Kidney epithelial cell (primary cell): ENCODE measurements around the gene FIBCD1. TPM values are rescaled to one million over a fixed set of nuclear protein-coding genes. Genes with fewer than 3 reads are reported as not detected.

Experiments
- DNase-seq: peaks from one replicate; pipeline ENCODE4 v3.0.0-alpha.2; 2010; ENCODE audit warnings: low read depth
- H3K27me3 ChIP-seq: 2 replicates; pipeline ENCODE4 v1.6.0; 2011; ENCODE audit warnings: low read length; ENCODE audit not compliant: control insufficient read depth, insufficient read depth
- H3K36me3 ChIP-seq: 2 replicates; pipeline ENCODE4 v1.5.1; 2011; ENCODE audit warnings: low read length; ENCODE audit not compliant: control insufficient read depth, insufficient read depth
- H3K4me3 ChIP-seq: 2 replicates; pipeline ENCODE4 v1.5.1; 2011; ENCODE audit warnings: low read depth, mild to moderate bottlenecking, control low read depth, low read length
- CTCF ChIP-seq: IDR thresholded peaks from 2 replicates; pipeline ENCODE4 v1.5.1; 2011; ENCODE audit warnings: mild to moderate bottlenecking, moderate library complexity, low read length, control low read depth, inconsistent platforms; ENCODE audit not compliant: insufficient read depth, poor library complexity, severe bottlenecking
- total RNA-seq: library from RNA; depleted of rRNA; stranded (reverse); fragments of >200 nt; gene quantifications from 2 replicates; pipeline ENCODE4 v1.2.3, GENCODE V29; 2015

FIBCD1 gene
- total RNA-seq, 1 donor from 2014 or later = 2.6 TPM

- peaks cover 25% of the 10 kb centered on the region for H3K27me3 ChIP-seq
- no peak overlapping the region for H3K4me3 ChIP-seq
- no peak for TF ChIP-seq CTCF
- H3K36me3 ChIP-seq = peaks cover 6% of the 10 kb centered on the region
- no peak for DNase-seq
Observed at GRCh38 chr9:130894546-130894945, 44.5 kb downstream of the FIBCD1 start.

- Histone ChIP-seq H3K4me3 (no peak overlapping the region), H3K27me3 (peaks cover 22% of the 10 kb centered on the region), H3K36me3 (peaks cover 6% of the 10 kb centered on the region)
- no peak for DNase-seq
- peak; percentile 54 for TF ChIP-seq CTCF
Observed at GRCh38 chr9:130893341-130894101, 45.5 kb downstream of the FIBCD1 start.

GRCh38 chr9:130892477-130893304 is 46.4 kb downstream of the FIBCD1 start:
- TF ChIP-seq CTCF = no peak
- DNase-seq = no peak
- H3K36me3 ChIP-seq = peaks cover 6% of the 10 kb centered on the region

GRCh38 chr9:130891688-130892476 is 47.2 kb downstream of the FIBCD1 start:
- TF ChIP-seq CTCF = no peak
- Histone ChIP-seq H3K4me3 (no peak overlapping the region), H3K27me3 (peaks cover 6% of the 10 kb centered on the region), H3K36me3 (peaks cover 6% of the 10 kb centered on the region)
- DNase-seq = no peak

More at GRCh38 chr9:130892477-130893304, 46.4 kb downstream of the FIBCD1 start:
- H3K27me3 ChIP-seq = peaks cover 14% of the 10 kb centered on the region
- no peak overlapping the region for H3K4me3 ChIP-seq

- no peaks in the 10 kb centered on the region for H3K27me3 ChIP-seq
- DNase-seq = no peak
- no peak overlapping the region for H3K4me3 ChIP-seq
- H3K36me3 ChIP-seq = peaks cover 8% of the 10 kb centered on the region
- TF ChIP-seq CTCF = no peak
Observed at GRCh38 chr9:130890870-130891687, 48.0 kb downstream of the FIBCD1 start.
